HG03196 (cell line): ENCODE data around the gene AGBL5.
"Not testable (repeated sequence)": the region's sequence is repeated elsewhere in the genome, so short reads cannot be mapped to it uniquely, and the experiment has no call there.

Experiments
- ATAC-seq: cut with Tn5 transposase; IDR thresholded peaks from one replicate; pipeline ENCODE4 v1.9.1; 2021; ENCODE audit not compliant: unreplicated experiment

AGBL5 gene

GRCh38 chr2:27051902-27052645, 606 bp downstream of the AGBL5 start:
- peak; percentile 0 for ATAC-seq

GRCh38 chr2:27053321-27053720, 1.9 kb downstream of the AGBL5 start:
- no peak for ATAC-seq

- no peak for ATAC-seq
Measured at GRCh38 chr2:27053776-27054175, 2.3 kb downstream of the AGBL5 start.

GRCh38 chr2:27054721-27055120, 3.3 kb downstream of the AGBL5 start:
- no peak for ATAC-seq

- ATAC-seq: no peak
Measured at GRCh38 chr2:27057184-27057583, 5.7 kb downstream of the AGBL5 start.

GRCh38 chr2:27058210-27058609, 6.7 kb downstream of the AGBL5 start:
- ATAC-seq: no peak

GRCh38 chr2:27059141-27059820, 7.8 kb downstream of the AGBL5 start:
- no peak for ATAC-seq

- no peak for ATAC-seq
Measured at GRCh38 chr2:27060323-27060722, 8.9 kb downstream of the AGBL5 start.

GRCh38 chr2:27065128-27065527, 13.7 kb downstream of the AGBL5 start:
- ATAC-seq: no peak

- ATAC-seq: no peak
Measured at GRCh38 chr2:27067385-27067784, 15.9 kb downstream of the AGBL5 start.

- no peak for ATAC-seq
Measured at GRCh38 chr2:27069436-27069835, 18.0 kb downstream of the AGBL5 start.

GRCh38 chr2:27069961-27070618, 18.6 kb downstream of the AGBL5 start:
- ATAC-seq: no peak

- ATAC-seq: peak; percentile 4
Measured at GRCh38 chr2:27070653-27071276, 19.3 kb downstream of the AGBL5 start.

- ATAC-seq: peak; percentile 85
Measured at GRCh38 chr2:27071277-27071989, 20.0 kb downstream of the AGBL5 start, which contains the start of gene OST4. Gene OST4, minus strand, starts transcription at chr2:27071654.

GRCh38 chr2:27071990-27072830, 20.7 kb downstream of the AGBL5 start:
- ATAC-seq: peak; percentile 5

GRCh38 chr2:27072920-27073319, 21.5 kb downstream of the AGBL5 start:
- no peak for ATAC-seq

GRCh38 chr2:27073782-27074181, 22.3 kb downstream of the AGBL5 start:
- ATAC-seq: no peak

GRCh38 chr2:27074738-27075565, 23.5 kb downstream of the AGBL5 start:
- ATAC-seq: no peak

- ATAC-seq: not testable (repeated sequence)
Measured at GRCh38 chr2:27075566-27075871, 24.1 kb downstream of the AGBL5 start.
